Measurements from ENCODE around the gene SLC31A1.

Gene SLC31A1

DNA sequence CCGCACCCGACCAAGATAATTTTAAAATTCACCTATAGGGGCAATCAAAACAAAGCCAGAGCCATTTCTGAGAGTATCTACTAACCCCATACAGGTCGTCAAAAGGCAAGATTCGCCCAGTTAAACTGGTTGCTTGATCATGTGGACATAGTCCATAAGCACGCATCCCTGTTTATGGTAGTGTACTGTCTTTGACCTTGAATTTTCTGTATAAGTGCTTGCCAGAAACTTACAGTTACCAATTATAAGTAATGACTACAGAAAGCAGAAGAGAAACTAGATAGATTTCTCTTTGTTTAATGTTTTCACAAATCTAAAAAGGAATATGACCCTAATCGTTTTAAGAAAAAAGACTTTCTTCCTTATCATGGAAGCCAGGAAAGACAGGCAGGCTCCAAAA, 25.6 kb downstream of the SLC31A1 start:
- TF ChIP-seq CREB1 (IDR thresholded peaks at IDR 0.05; ENCODE audit: low read depth) (no peak), ZBTB7A (IDR thresholded peaks at IDR 0.05; ENCODE audit: low read depth) (no peak), TEAD4 (IDR thresholded peaks at IDR 0.05) (no peak), NFIC (IDR thresholded peaks at IDR 0.05) (no peak), TCF12 (IDR thresholded peaks at IDR 0.05; ENCODE audit: low read depth) (no peak), CEBPB (IDR thresholded peaks at IDR 0.05) (no peak)

DNA sequence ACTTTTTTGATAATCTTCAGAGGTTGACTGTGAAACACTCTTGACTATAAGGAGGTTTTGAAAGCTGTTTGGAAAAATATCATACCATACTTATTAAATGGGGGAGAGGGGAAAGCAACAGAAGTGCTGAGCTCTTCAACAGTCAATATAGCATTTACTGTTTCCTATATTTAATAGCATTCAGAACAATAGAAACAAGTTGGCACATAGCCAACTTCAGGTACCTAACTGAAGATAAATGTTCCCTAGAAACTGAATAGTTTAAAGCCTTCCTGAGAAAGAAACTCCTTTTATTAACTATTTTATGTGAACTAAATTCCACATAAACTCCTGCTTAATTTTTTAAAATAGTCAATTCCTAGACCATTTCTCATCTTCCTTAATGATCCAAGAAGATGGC, 26.3 kb downstream of the SLC31A1 start:
- TF ChIP-seq CEBPB (IDR thresholded peaks at IDR 0.05), result no peak
- no peak for TF ChIP-seq TAF1 (IDR thresholded peaks at IDR 0.05; ENCODE audit: low read depth)
- TF ChIP-seq, protein P1, sequence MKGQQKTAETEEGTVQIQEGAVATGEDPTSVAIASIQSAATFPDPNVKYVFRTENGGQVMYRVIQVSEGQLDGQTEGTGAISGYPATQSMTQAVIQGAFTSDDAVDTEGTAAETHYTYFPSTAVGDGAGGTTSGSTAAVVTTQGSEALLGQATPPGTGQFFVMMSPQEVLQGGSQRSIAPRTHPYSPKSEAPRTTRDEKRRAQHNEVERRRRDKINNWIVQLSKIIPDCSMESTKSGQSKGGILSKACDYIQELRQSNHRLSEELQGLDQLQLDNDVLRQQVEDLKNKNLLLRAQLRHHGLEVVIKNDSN (IDR thresholded peaks at IDR 0.05), result no peak
- TF ChIP-seq EGR1 (IDR thresholded peaks at IDR 0.05), result no peak
- TF ChIP-seq FOXM1 (IDR thresholded peaks at IDR 0.05; ENCODE audit: borderline replicate concordance, low read depth), result no peak
- peak; percentile 72 for TF ChIP-seq NFIC (IDR thresholded peaks at IDR 0.05)
- no peak for TF ChIP-seq TCF12 (IDR thresholded peaks at IDR 0.05; ENCODE audit: low read depth)

DNA sequence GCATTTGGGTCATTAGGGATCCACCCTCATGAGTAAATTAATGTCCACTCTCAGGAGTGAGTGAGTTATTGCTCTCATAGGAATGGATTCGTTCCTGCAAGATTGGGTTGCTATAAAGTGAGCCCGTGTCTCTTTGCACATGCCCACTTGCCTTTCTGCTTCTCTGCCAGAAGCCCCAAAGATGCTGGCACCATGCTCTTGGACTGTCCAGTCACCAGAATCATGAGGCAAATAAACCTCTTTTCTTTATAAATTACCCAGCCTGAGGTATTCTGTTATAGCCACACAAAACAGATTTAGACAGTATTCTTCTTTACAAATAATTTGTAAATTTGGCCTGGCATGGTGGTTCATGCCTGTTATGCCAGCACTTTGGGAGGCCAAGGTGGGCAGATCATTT, 29.5 kb downstream of the SLC31A1 start:
- TF ChIP-seq TEAD4 (IDR thresholded peaks at IDR 0.05) (no peak), TAF1 (IDR thresholded peaks at IDR 0.05; ENCODE audit: low read depth) (no peak), RAD21 (IDR thresholded peaks at IDR 0.05; ENCODE audit: low read depth) (no peak), EP300 (IDR thresholded peaks at IDR 0.05; ENCODE audit: borderline replicate concordance) (no peak), CREB1 (IDR thresholded peaks at IDR 0.05; ENCODE audit: low read depth) (no peak), NFIC (IDR thresholded peaks at IDR 0.05) (no peak), EGR1 (IDR thresholded peaks at IDR 0.05) (no peak), TCF12 (IDR thresholded peaks at IDR 0.05; ENCODE audit: low read depth) (no peak), YY1 (IDR thresholded peaks at IDR 0.05; ENCODE audit: low read depth) (no peak), ZBTB7A (IDR thresholded peaks at IDR 0.05; ENCODE audit: low read depth) (no peak), CEBPB (IDR thresholded peaks at IDR 0.05) (no peak), FOXM1 (IDR thresholded peaks at IDR 0.05; ENCODE audit: borderline replicate concordance, low read depth) (no peak)
- TF ChIP-seq, protein P2, sequence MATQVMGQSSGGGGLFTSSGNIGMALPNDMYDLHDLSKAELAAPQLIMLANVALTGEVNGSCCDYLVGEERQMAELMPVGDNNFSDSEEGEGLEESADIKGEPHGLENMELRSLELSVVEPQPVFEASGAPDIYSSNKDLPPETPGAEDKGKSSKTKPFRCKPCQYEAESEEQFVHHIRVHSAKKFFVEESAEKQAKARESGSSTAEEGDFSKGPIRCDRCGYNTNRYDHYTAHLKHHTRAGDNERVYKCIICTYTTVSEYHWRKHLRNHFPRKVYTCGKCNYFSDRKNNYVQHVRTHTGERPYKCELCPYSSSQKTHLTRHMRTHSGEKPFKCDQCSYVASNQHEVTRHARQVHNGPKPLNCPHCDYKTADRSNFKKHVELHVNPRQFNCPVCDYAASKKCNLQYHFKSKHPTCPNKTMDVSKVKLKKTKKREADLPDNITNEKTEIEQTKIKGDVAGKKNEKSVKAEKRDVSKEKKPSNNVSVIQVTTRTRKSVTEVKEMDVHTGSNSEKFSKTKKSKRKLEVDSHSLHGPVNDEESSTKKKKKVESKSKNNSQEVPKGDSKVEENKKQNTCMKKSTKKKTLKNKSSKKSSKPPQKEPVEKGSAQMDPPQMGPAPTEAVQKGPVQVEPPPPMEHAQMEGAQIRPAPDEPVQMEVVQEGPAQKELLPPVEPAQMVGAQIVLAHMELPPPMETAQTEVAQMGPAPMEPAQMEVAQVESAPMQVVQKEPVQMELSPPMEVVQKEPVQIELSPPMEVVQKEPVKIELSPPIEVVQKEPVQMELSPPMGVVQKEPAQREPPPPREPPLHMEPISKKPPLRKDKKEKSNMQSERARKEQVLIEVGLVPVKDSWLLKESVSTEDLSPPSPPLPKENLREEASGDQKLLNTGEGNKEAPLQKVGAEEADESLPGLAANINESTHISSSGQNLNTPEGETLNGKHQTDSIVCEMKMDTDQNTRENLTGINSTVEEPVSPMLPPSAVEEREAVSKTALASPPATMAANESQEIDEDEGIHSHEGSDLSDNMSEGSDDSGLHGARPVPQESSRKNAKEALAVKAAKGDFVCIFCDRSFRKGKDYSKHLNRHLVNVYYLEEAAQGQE (IDR thresholded peaks at IDR 0.05; ENCODE audit: low read depth), result no peak
- TF ChIP-seq, protein P3, sequence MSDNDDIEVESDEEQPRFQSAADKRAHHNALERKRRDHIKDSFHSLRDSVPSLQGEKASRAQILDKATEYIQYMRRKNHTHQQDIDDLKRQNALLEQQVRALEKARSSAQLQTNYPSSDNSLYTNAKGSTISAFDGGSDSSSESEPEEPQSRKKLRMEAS (IDR thresholded peaks at IDR 0.05), result no peak
- TF ChIP-seq, protein P1 (IDR thresholded peaks at IDR 0.05), result no peak

DNA sequence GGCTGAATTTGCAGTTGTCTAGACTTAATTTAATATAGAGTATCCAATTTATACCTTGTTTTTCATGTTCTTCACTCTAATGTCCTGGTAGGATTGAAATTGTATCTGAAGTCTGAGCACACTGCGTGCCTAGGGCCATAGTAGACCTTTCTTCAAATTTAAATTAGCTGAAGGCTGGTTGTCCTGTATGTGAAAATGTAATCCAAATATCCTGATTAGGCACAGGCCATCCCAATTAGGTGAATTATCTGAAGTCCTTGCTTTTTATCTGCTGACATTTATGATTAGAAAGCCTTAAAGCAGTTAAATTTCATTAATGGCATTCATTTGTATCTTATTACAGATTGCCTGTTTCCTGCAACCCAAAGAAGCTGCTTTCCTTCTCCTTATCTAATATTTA, 33.6 kb downstream of the SLC31A1 start:
- TF ChIP-seq, protein P3 (IDR thresholded peaks at IDR 0.05), result no peak
- TF ChIP-seq YY1 (IDR thresholded peaks at IDR 0.05; ENCODE audit: low read depth) (no peak), FOXM1 (IDR thresholded peaks at IDR 0.05; ENCODE audit: borderline replicate concordance, low read depth) (no peak), TCF12 (IDR thresholded peaks at IDR 0.05; ENCODE audit: low read depth) (no peak)

DNA sequence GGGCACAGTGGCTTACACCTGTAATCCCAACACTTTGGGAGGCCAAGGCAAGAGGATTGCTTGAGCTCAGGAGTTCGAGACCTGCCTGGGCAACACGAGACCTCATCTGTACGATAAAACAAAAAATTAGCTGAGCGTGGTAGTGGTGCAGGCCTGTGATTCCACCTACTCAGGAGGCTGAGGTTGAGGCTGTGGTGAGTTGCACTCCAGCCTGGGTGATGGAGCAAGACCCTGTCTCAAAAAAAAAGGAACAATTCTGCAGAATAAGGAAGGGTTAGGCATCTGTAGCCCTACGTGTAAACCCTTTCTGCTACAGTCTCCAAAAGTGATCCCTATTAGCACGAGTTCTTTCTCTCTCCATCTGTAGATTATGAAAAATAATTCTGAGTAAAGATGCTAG, 34.1 kb downstream of the SLC31A1 start:
- TF ChIP-seq EP300 (IDR thresholded peaks at IDR 0.05; ENCODE audit: borderline replicate concordance) (no peak), EGR1 (IDR thresholded peaks at IDR 0.05) (no peak)
- TF ChIP-seq, protein P2 (IDR thresholded peaks at IDR 0.05; ENCODE audit: low read depth), result no peak

DNA sequence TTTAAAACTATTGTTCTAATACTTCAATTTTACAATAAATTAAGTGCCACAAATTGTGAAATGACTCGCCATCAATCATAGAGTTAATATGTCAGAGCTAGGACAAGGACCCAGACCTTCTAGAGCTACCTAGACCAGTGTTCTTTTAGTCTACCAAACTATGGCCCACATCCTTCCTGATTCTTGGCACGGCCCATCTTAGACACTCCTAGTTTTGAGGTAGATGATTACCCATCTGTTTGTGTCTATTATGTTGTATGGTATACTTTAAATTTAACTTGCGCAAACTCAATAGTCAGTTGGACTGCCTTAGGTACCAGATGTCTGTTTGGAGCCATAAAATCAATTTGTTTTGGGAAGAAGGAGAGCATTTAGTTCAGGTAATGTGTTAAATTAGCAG, 36.5 kb downstream of the SLC31A1 start:
- TF ChIP-seq CREB1 (IDR thresholded peaks at IDR 0.05; ENCODE audit: low read depth) (no peak), CEBPB (IDR thresholded peaks at IDR 0.05) (no peak), TAF1 (IDR thresholded peaks at IDR 0.05; ENCODE audit: low read depth) (no peak), RAD21 (IDR thresholded peaks at IDR 0.05; ENCODE audit: low read depth) (no peak), EGR1 (IDR thresholded peaks at IDR 0.05) (no peak)
- TF ChIP-seq, protein P2 (IDR thresholded peaks at IDR 0.05; ENCODE audit: low read depth), result no peak
- TF ChIP-seq, protein P3 (IDR thresholded peaks at IDR 0.05), result no peak

All from Ishikawa (cell line).